A549 (cell line): Measurements from ENCODE around the gene GUCA2A. TPM values are rescaled to one million over a fixed set of nuclear protein-coding genes. Genes with fewer than 3 reads are reported as not detected.
"Not testable (repeated sequence)": the region's sequence is repeated elsewhere in the genome, so short reads cannot be mapped to it uniquely, and the experiment has no call there.

Experiments
- ATAC-seq, 2 experiments: fragments of 200-7000 bp in 1 of 2; fragments of >200 bp in 1 of 2; cut with Nextera tagmentation in 1 of 2; cut with Tn5 transposase in 1 of 2; 3 replicates each; pipeline versions ENCODE4 v1.8.0 to v1.9.1; 2018 to 2020; ENCODE audit warnings: mild to moderate bottlenecking in 1 of 2, moderate library complexity in 1 of 2
- CTCF ChIA-PET: fragments of 300-600 bp; sonication (Branson Sonifier 250); formaldehyde crosslinking; extraction: SDS; loops from one replicate; lab custom pipeline; 2021; ENCODE audit warnings: antibody characterized with exemption, inconsistent platforms; lab: Yijun Ruan, JAX
- POLR2A ChIA-PET: fragments of 350-600 bp; formaldehyde crosslinking; extraction: SDS; loops from one replicate; lab custom pipeline; 2021; ENCODE audit warnings: antibody characterized with exemption, inconsistent platforms; lab: Yijun Ruan, JAX
- DNase-seq, 2 experiments: peaks; one replicate each; pipeline versions ENCODE4 v3.0.0 to v3.0.0-alpha.2; 2011 to 2016; ENCODE audit warnings: low read depth in 1 of 2, low spot score in 1 of 2
- FAIRE-seq: peaks from 2 replicates; lab custom pipeline; 2011; peaks lifted over from hg19 to GRCh38; lab: Jason Lieb, UNC
- H3K27ac ChIP-seq, 2 experiments: fragments of >200 bp; sonication (Bioruptor Twin); formaldehyde crosslinking; 3 replicates each; pipeline ENCODE4 v1.5.1; 2016 to 2017
- H3K4me1 ChIP-seq: fragments of >200 bp; sonication (Bioruptor Twin); formaldehyde crosslinking; 3 replicates; pipeline ENCODE4 v1.6.1; 2016
- H3K4me2 ChIP-seq: fragments of >200 bp; sonication (Bioruptor Twin); formaldehyde crosslinking; 3 replicates; pipeline ENCODE4 v1.6.1; 2016
- H3K4me3 ChIP-seq: fragments of >200 bp; sonication (Bioruptor Twin); formaldehyde crosslinking; 3 replicates; pipeline ENCODE4 v1.5.1; 2016
- H3K9me3 ChIP-seq: fragments of >200 bp; sonication (Bioruptor Twin); formaldehyde crosslinking; 3 replicates; pipeline ENCODE4 v1.6.1; 2016
- CHD2 ChIP-seq: fragments of 150-350 bp; IDR thresholded peaks from 2 replicates; pipeline ENCODE4 v1.6.1; 2014; ENCODE audit warnings: low read length; ENCODE audit not compliant: partially characterized antibody
- CHD4 ChIP-seq: fragments of 200-600 bp; sonication (generic); IDR thresholded peaks from 2 replicates; pipeline ENCODE4 v1.6.1; 2016; ENCODE audit warnings: antibody characterized with exemption, mild to moderate bottlenecking, borderline replicate concordance
- CTCF ChIP-seq: fragments of >200 bp; sonication (Bioruptor Twin); formaldehyde crosslinking; IDR thresholded peaks from 3 replicates; pipeline ENCODE4 v1.5.1; 2016
- FOSB ChIP-seq: fragments of 250-450 bp; sonication (Bioruptor Pico); IDR thresholded peaks from 2 replicates; pipeline ENCODE4 v1.5.0; 2020; ENCODE audit warnings: mild to moderate bottlenecking, moderate library complexity
- FOSL2 ChIP-seq, 2 experiments: fragments of 450-650 bp in 1 of 2; fragments of >200 bp in 1 of 2; sonication (Bioruptor Twin) in 1 of 2; formaldehyde crosslinking; IDR thresholded peaks; 2 replicates each; pipeline versions ENCODE4 v1.5.0 to v1.6.1; 2016 to 2020; ENCODE audit warnings: mild to moderate bottlenecking in 1 of 2, moderate library complexity in 1 of 2
- HES2 ChIP-seq: fragments of >200 bp; sonication (Bioruptor Twin); formaldehyde crosslinking; IDR thresholded peaks from 2 replicates; pipeline ENCODE4 v1.6.1; 2016
- HOXA7 ChIP-seq: fragments of 250-450 bp; sonication (Bioruptor Pico); IDR thresholded peaks from 2 replicates; pipeline ENCODE4 v1.5.0; 2020; ENCODE audit warnings: mild to moderate bottlenecking, moderate library complexity
- HOXB5 ChIP-seq: fragments of 250-450 bp; sonication (Bioruptor Pico); IDR thresholded peaks from 2 replicates; pipeline ENCODE4 v1.5.0; 2020; ENCODE audit warnings: mild to moderate bottlenecking, moderate library complexity
- JUNB ChIP-seq: fragments of >200 bp; sonication (Bioruptor Twin); formaldehyde crosslinking; IDR thresholded peaks from 2 replicates; pipeline ENCODE4 v1.6.1; 2016
- KDM1A ChIP-seq: fragments of 200-600 bp; sonication (generic); IDR thresholded peaks from 2 replicates; pipeline ENCODE4 v1.6.1; 2016; ENCODE audit warnings: low read depth, mild to moderate bottlenecking
- KDM5A ChIP-seq: fragments of 200-600 bp; sonication (generic); IDR thresholded peaks from 2 replicates; pipeline ENCODE4 v1.6.1; 2016; ENCODE audit warnings: antibody characterized with exemption, mild to moderate bottlenecking
- MAFK ChIP-seq: fragments of 450-650 bp; IDR thresholded peaks from 2 replicates; pipeline ENCODE4 v1.6.1; 2014; ENCODE audit not compliant: partially characterized antibody
- MAX ChIP-seq: IDR thresholded peaks from 2 replicates; pipeline ENCODE4 v1.6.1; 2012
- NPAS2 ChIP-seq: fragments of 250-450 bp; sonication (Bioruptor Pico); IDR thresholded peaks from 2 replicates; pipeline ENCODE4 v1.8.0; 2022; ENCODE audit warnings: mild to moderate bottlenecking, moderate library complexity, borderline replicate concordance
- NR3C1 ChIP-seq: fragments of >200 bp; sonication (Bioruptor Twin); formaldehyde crosslinking; IDR thresholded peaks from 3 replicates; pipeline ENCODE4 v1.6.1; 2017
- REST ChIP-seq: fragments of 200-600 bp; sonication (generic); IDR thresholded peaks from 2 replicates; pipeline ENCODE4 v1.6.1; 2016; ENCODE audit warnings: antibody characterized with exemption, mild to moderate bottlenecking, moderate library complexity
- RNF2 ChIP-seq: fragments of 200-600 bp; sonication (generic); IDR thresholded peaks from 2 replicates; pipeline ENCODE4 v1.6.1; 2016; ENCODE audit warnings: low read depth, mild to moderate bottlenecking, antibody characterized with exemption, moderate library complexity, borderline replicate concordance
- SREBF2 ChIP-seq: fragments of 450-650 bp; IDR thresholded peaks from 2 replicates; pipeline ENCODE4 v1.6.1; 2014; ENCODE audit warnings: mild to moderate bottlenecking, moderate library complexity
- ZFP36 ChIP-seq: fragments of 450-650 bp; IDR thresholded peaks from 2 replicates; pipeline ENCODE4 v1.6.1; 2014; ENCODE audit warnings: borderline replicate concordance; ENCODE audit not compliant: partially characterized antibody
- ZNF302 ChIP-seq: fragments of 250-450 bp; sonication (Bioruptor Pico); IDR thresholded peaks from 2 replicates; pipeline ENCODE4 v1.9.0; 2021; ENCODE audit warnings: inconsistent platforms, mild to moderate bottlenecking, moderate library complexity
- WGBS: methylation state at CpG from one replicate; pipeline ENCODE4 v1.1.6; 2017; ENCODE audit errors: missing lambda C conversion rate; 5-methylcytosine and 5-hydroxymethylcytosine counted together
- polyA plus RNA-seq, 4 experiments: library from polyadenylated mRNA; depleted of rRNA in 3 of 4; stranded (reverse); fragments of >200 nt; fragmentation: RNase III in 1 of 4; extraction: RNeasy Plus Mini Kit Qiagen cat#74134 plus additional on column Dnase treatment in 1 of 4; gene quantifications; 2 replicates in 3 of 4; 3 replicates in 1 of 4; pipeline ENCODE4 v1.2.3, GENCODE V29; 2011 to 2017

The GUCA2A gene
- polyA plus RNA-seq, 2 of the 4 experiments (the other 2 are of a cell fraction), result not detected

- no peaks in the 10 kb centered on the region for H3K9me3 ChIP-seq
- H3K4me1 ChIP-seq, result peaks cover 15% of the 10 kb centered on the region
- DNase-seq (no peak), FAIRE-seq (no peak), ATAC-seq (no peak)
- POLR2A ChIA-PET, result no interaction called here
- H3K4me2 ChIP-seq, result no peak overlapping the region
- no peak overlapping the region for H3K4me3 ChIP-seq
- H3K27ac ChIP-seq, result no peak overlapping the region
- 84% methylated on average over 5 of the region's 6 CpGs for WGBS
- no peak for TF ChIP-seq KDM5A
- TF ChIP-seq CHD2, result no peak
- TF ChIP-seq FOSL2 (IDR thresholded peaks at IDR 0.05), result no peak
- TF ChIP-seq FOSL2 (CRISPR knock-in tag; IDR thresholded peaks at IDR 0.05), result no peak
- TF ChIP-seq CHD4, result no peak
- no peak for TF ChIP-seq SREBF2
- TF ChIP-seq NR3C1, result no peak
- TF ChIP-seq KDM1A, result no peak
- CTCF ChIA-PET, result interaction anchor here (1.2 kb wide), 1 partner anchor 32 kb away, joined by 3 read pairs; no protein-coding TSS in a partner anchor
These were observed 45.1 kb upstream of the GUCA2A start for GRCh38 chr1:42209526-42210251.

- POLR2A ChIA-PET, DNase-seq, H3K4me3 ChIP-seq, ATAC-seq, H3K9me3 ChIP-seq, FAIRE-seq, H3K27ac ChIP-seq, H3K4me1 ChIP-seq, H3K4me2 ChIP-seq: not testable (repeated sequence)
- CTCF ChIA-PET, result interaction anchor here (0.7 to 2.1 kb wide), 2 partner anchors 34 to 691 kb away, joined by 3 to 5 read pairs; no protein-coding TSS in a partner anchor
- WGBS, result 97% methylated on average over 2 of the region's 2 CpGs
These were observed 42.4 kb upstream of the GUCA2A start for GRCh38 chr1:42206930-42207329.

GRCh38 chr1:42206164-42206563, 41.6 kb upstream of the GUCA2A start:
- no peak for TF ChIP-seq HOXA7 (CRISPR knock-in tag)
- no peak for TF ChIP-seq JUNB
- TF ChIP-seq MAX, result no peak
- TF ChIP-seq ZFP36, result no peak
- TF ChIP-seq, all 56 proteins: peak for 0
- 91% methylated on average over 3 of the region's 3 CpGs for WGBS
- no peak overlapping the region for H3K4me2 ChIP-seq
- ChIA-PET POLR2A (no interaction called here), CTCF (interaction anchor here (2.1 kb wide), 1 partner anchor 33 kb away, joined by 5 read pairs; no protein-coding TSS in a partner anchor)
- FAIRE-seq, result no peak
- no peak overlapping the region for H3K4me3 ChIP-seq
- ATAC-seq, result no peak
- no peaks in the 10 kb centered on the region for H3K9me3 ChIP-seq
- no peak overlapping the region for H3K27ac ChIP-seq
- H3K4me1 ChIP-seq, result 0 out of 3 replicates have a peak, but pooled peaks cover 3% of the 10 kb centered on the region
- DNase-seq, result no peak

- H3K4me3 ChIP-seq, result no peak overlapping the region
- no peaks in the 10 kb centered on the region for H3K4me1 ChIP-seq
- ChIA-PET CTCF (interaction anchor here (1.1 to 1.7 kb wide), 2 partner anchors 11 to 28 kb away, joined by 3 to 5 read pairs; no protein-coding TSS in a partner anchor), POLR2A (no interaction called here)
- no peak for TF ChIP-seq ZNF302 (CRISPR knock-in tag)
- TF ChIP-seq NPAS2 (CRISPR knock-in tag), result no peak
- no peak for TF ChIP-seq HES2
- TF ChIP-seq RNF2, result no peak
- TF ChIP-seq CTCF, result no peak
- TF ChIP-seq SREBF2, result no peak
- no peak for TF ChIP-seq MAFK
- no peak for TF ChIP-seq REST
- no peak for TF ChIP-seq FOSB (CRISPR knock-in tag)
- no peak for TF ChIP-seq HOXB5 (CRISPR knock-in tag)
- H3K4me2 ChIP-seq, result no peak overlapping the region
- ATAC-seq (no peak), DNase-seq (no peak), FAIRE-seq (no peak)
- H3K27ac ChIP-seq, result no peak overlapping the region
- H3K9me3 ChIP-seq, result no peaks in the 10 kb centered on the region
These were observed 37.4 kb upstream of the GUCA2A start for GRCh38 chr1:42201986-42202385.
